Muscle layer of colon (tissue), 2 donors: Measurements from ENCODE around the gene RAD51B.

Experiments
- H3K27ac ChIP-seq: one replicate; pipeline ENCODE4 v1.7.0; 2013; ENCODE audit warnings: low read depth, mild to moderate bottlenecking, low read length, moderate library complexity
- H3K27me3 ChIP-seq, 2 donors: one replicate each; pipeline ENCODE4 v1.7.0; 2013; ENCODE audit warnings: low read length in 2 of 2, mild to moderate bottlenecking in 2 of 2; ENCODE audit not compliant: insufficient read depth in 2 of 2, control insufficient read depth in 1 of 2
- H3K36me3 ChIP-seq: one replicate; pipeline ENCODE4 v1.7.0; 2013; ENCODE audit warnings: mild to moderate bottlenecking, low read length; ENCODE audit not compliant: insufficient read depth
- H3K4me1 ChIP-seq: one replicate; pipeline ENCODE4 v1.7.0; 2013; ENCODE audit warnings: mild to moderate bottlenecking, low read length; ENCODE audit not compliant: insufficient read depth
- H3K4me3 ChIP-seq, 2 donors: one replicate each; pipeline ENCODE4 v1.7.0; 2013; ENCODE audit warnings: low read length in 2 of 2, low read depth in 1 of 2, mild to moderate bottlenecking in 1 of 2, moderate library complexity in 1 of 2
- H3K9ac ChIP-seq: one replicate; pipeline ENCODE4 v1.7.0; 2013; ENCODE audit warnings: low read length
- H3K9me3 ChIP-seq: one replicate; pipeline ENCODE4 v1.7.0; 2013; ENCODE audit warnings: mild to moderate bottlenecking, low read length
- donor health status: abdominal sarcoma.
- donor health status: Adenocarcinoma of cecum.

Gene RAD51B

GRCh38 chr14:68728342-68729106, 908.9 kb downstream of the RAD51B start:
- Histone ChIP-seq H3K4me1 (peaks cover 3% of the 10 kb centered on the region), H3K9ac (no peak overlapping the region), H3K4me3 (no peak overlapping the region), H3K36me3 (no peaks in the 10 kb centered on the region), H3K27ac (no peak overlapping the region), H3K9me3 (no peaks in the 10 kb centered on the region), H3K27me3 (no peaks in the 10 kb centered on the region)

GRCh38 chr14:68729556-68729955, 910.0 kb downstream of the RAD51B start:
- Histone ChIP-seq H3K27me3 (no peaks in the 10 kb centered on the region), H3K36me3 (no peaks in the 10 kb centered on the region), H3K9ac (no peak overlapping the region), H3K9me3 (no peaks in the 10 kb centered on the region), H3K4me3 (no peak overlapping the region), H3K4me1 (peaks cover 5% of the 10 kb centered on the region), H3K27ac (no peak overlapping the region)

- Histone ChIP-seq H3K9me3 (no peaks in the 10 kb centered on the region), H3K36me3 (no peaks in the 10 kb centered on the region), H3K27me3 (no peaks in the 10 kb centered on the region), H3K4me3 (no peak overlapping the region), H3K4me1 (peaks cover 6% of the 10 kb centered on the region), H3K9ac (no peak overlapping the region), H3K27ac (no peak overlapping the region)
These were observed 910.8 kb downstream of the RAD51B start for GRCh38 chr14:68730348-68730747.

GRCh38 chr14:68730811-68731425, 911.3 kb downstream of the RAD51B start:
- peaks cover 10% of the 10 kb centered on the region for H3K4me1 ChIP-seq
- no peak overlapping the region for H3K9ac ChIP-seq
- no peak overlapping the region for H3K27ac ChIP-seq
- H3K4me3 ChIP-seq = no peak overlapping the region
- H3K36me3 ChIP-seq = no peaks in the 10 kb centered on the region
- no peaks in the 10 kb centered on the region for H3K27me3 ChIP-seq
- H3K9me3 ChIP-seq = no peaks in the 10 kb centered on the region

- H3K27me3 ChIP-seq = no peaks in the 10 kb centered on the region
- no peaks in the 10 kb centered on the region for H3K9me3 ChIP-seq
- no peak overlapping the region for H3K27ac ChIP-seq
- H3K9ac ChIP-seq = no peak overlapping the region
- no peaks in the 10 kb centered on the region for H3K36me3 ChIP-seq
- peaks cover 26% of the 10 kb centered on the region for H3K4me1 ChIP-seq
- no peak overlapping the region for H3K4me3 ChIP-seq
These were observed 913.7 kb downstream of the RAD51B start for GRCh38 chr14:68733086-68733914.

GRCh38 chr14:68734231-68734732, 914.7 kb downstream of the RAD51B start:
- H3K9ac ChIP-seq = no peak overlapping the region
- no peak overlapping the region for H3K27ac ChIP-seq
- no peaks in the 10 kb centered on the region for H3K9me3 ChIP-seq
- no peak overlapping the region for H3K4me3 ChIP-seq
- no peaks in the 10 kb centered on the region for H3K36me3 ChIP-seq
- peaks cover 26% of the 10 kb centered on the region for H3K4me1 ChIP-seq
- H3K27me3 ChIP-seq = no peaks in the 10 kb centered on the region

GRCh38 chr14:68735856-68736255, 916.3 kb downstream of the RAD51B start:
- Histone ChIP-seq H3K9ac (peak overlapping the region; percentile 39), H3K9me3 (no peaks in the 10 kb centered on the region), H3K4me1 (peaks cover 26% of the 10 kb centered on the region), H3K27ac (peak overlapping the region; percentile 54), H3K36me3 (no peaks in the 10 kb centered on the region), H3K27me3 (no peaks in the 10 kb centered on the region), H3K4me3 (peak overlapping the region in 1 of 2 donors; percentile 45)

GRCh38 chr14:68736471-68736871, 916.9 kb downstream of the RAD51B start:
- H3K27ac ChIP-seq = peak overlapping the region; percentile 48
- H3K9ac ChIP-seq = peak overlapping the region; percentile 39
- H3K4me3 ChIP-seq = peak overlapping the region in 1 of 2 donors; percentile 45
- H3K27me3 ChIP-seq = no peaks in the 10 kb centered on the region
- H3K4me1 ChIP-seq = peaks cover 26% of the 10 kb centered on the region
- no peaks in the 10 kb centered on the region for H3K9me3 ChIP-seq
- H3K36me3 ChIP-seq = no peaks in the 10 kb centered on the region

GRCh38 chr14:68737086-68737485, 917.5 kb downstream of the RAD51B start:
- H3K9ac ChIP-seq = no peak overlapping the region
- H3K4me3 ChIP-seq = no peak overlapping the region
- no peaks in the 10 kb centered on the region for H3K9me3 ChIP-seq
- H3K4me1 ChIP-seq = peaks cover 26% of the 10 kb centered on the region
- H3K27ac ChIP-seq = peak overlapping the region; percentile 48
- no peaks in the 10 kb centered on the region for H3K27me3 ChIP-seq
- no peaks in the 10 kb centered on the region for H3K36me3 ChIP-seq

GRCh38 chr14:68738559-68738958, 919.0 kb downstream of the RAD51B start:
- H3K27me3 ChIP-seq = no peaks in the 10 kb centered on the region
- H3K9me3 ChIP-seq = no peaks in the 10 kb centered on the region
- H3K36me3 ChIP-seq = no peaks in the 10 kb centered on the region
- H3K4me1 ChIP-seq = peaks cover 26% of the 10 kb centered on the region
- H3K27ac ChIP-seq = no peak overlapping the region
- H3K4me3 ChIP-seq = no peak overlapping the region
- no peak overlapping the region for H3K9ac ChIP-seq

- H3K9ac ChIP-seq = no peak overlapping the region
- no peaks in the 10 kb centered on the region for H3K9me3 ChIP-seq
- H3K27me3 ChIP-seq = no peaks in the 10 kb centered on the region
- H3K4me3 ChIP-seq = no peak overlapping the region
- no peak overlapping the region for H3K27ac ChIP-seq
- H3K4me1 ChIP-seq = peaks cover 20% of the 10 kb centered on the region
- no peaks in the 10 kb centered on the region for H3K36me3 ChIP-seq
These were observed 920.1 kb downstream of the RAD51B start for GRCh38 chr14:68739701-68740100.
